HPDE6-E6E7 (cell line): Measurements from ENCODE around the gene CKAP5.

Experiments used
- DNase-seq: peaks from one replicate; pipeline ENCODE4 v3.0.0; 2011; ENCODE audit warnings: missing footprints; ENCODE audit errors: extremely low spot score

CKAP5 gene

DNA sequence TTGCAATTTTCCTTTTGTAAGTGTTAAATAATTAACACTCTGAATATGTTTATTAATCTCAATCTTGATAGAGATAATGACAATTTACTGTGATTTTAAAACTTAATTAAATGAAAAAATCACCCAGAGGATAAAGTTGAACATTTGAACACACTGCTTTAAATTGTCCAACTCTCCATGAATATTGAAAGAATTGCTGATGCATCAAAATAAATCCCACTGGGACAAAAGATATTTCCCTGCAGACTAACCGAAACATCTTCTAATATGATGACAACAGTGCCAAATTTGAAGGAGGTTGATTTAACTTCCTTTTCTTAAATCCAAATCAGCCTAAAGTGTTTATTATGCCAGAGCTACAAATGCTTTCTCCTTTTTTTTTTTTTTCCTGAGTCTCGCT, 79.4 kb downstream of the CKAP5 start:
- DNase-seq, result no peak

DNA sequence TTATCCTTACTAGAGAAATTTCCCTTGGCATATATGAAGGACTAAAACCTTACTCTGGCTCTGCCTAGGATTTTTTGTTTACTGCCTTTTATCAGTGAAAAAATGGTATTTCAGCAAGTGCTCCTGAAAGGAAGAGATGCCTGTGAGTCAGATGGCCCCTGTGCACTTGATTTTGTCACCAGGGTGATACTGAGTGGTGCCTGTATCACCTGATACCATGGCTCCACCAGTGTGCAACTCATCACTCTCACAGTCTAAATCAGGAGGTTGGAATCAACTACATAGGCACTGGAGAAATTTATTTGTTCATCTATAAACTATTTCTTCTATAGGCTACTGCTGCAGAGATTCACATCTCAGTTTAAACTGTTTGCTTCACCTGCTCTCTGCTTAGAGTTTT, 83.8 kb downstream of the CKAP5 start:
- no peak for DNase-seq

DNA sequence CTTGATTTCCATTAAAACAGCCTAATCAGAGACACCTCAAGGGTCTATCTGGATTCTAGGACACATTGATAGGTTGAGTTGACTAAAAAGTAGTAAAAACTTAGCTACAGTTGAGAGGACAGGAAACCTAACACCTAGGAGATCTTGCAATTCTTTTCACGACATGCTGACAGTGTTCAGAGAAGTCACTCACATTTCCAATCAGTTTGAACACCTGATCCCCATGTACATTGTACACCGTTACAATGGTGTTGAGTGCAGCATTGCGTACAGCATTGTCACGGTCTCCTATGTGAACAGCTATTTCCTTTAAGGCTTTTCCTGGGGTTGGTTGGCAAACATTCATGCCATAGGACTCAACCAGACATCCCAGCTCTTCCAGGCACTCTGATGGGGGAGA, 84.3 kb downstream of the CKAP5 start:
- no peak for DNase-seq

DNA sequence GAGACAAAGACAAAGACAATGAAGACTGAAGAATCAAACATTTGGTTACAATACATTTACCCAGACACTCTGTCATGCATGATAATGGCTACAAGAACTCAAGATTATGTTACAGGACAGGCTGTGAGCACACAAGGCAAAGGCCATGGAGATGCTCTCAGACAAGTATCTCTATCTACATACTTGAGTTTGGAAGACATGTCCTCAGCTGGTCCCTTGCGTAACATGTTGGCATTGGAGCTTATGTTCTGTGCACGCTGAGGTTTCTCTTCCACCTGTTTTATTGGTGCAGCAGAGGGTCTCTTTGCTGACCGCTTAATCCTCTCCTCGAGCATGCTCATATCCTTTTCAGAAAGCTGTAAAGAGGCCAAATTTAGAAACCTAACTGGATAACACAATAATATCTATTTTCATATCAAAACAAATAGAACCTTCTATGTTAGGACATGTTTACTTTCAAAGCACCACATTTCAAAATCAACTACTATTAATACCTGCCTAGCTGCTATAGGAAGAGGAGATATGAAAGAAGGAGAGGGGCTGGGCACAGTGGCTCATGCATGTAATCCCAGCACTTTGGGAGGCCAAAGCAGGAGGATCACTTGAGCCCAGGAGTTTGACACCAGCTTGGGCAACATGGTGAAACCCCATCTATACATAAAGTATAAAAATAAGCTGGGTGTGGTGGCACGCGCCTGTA, 85.5 kb downstream of the CKAP5 start:
- DNase-seq, result no peak

DNA sequence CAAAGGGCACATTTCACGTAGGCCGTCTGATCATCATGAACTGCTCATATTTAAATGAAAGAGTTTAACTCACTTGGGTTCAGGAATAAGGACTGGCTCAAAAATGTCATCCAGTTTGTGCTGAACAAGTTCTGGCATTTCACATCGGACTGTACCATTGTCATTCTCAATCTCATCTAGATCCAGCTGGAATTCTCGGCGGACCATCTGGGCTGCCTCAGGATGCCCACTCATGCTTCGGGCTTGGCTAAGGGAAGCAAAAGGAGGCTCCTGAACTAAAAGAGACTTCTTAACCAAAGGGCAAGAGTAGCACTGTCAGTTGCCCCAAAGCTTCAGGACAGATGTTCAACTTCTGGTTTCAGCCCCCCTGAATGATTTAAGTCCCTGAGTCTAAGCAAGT, 86.9 kb downstream of the CKAP5 start:
- DNase-seq, result no peak

DNA sequence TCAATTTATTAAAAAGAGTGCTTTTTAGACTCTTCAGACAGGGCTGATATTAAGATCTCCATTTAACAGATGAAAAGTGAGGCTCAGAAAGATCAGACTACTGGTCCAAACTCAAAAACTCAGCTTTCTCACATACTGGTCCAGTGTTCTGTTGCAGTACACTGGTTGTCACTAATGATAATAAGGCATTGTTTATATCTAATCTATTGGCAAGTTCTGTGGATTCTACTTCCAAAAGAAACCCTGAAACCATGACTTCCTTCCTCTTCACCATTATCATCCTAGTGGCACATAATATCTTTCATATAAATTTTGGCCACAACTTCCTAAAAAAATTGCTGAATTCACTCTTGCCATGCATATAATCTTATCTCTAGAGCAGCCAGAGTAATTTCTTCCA, 90.1 kb downstream of the CKAP5 start:
- DNase-seq, result no peak

DNA sequence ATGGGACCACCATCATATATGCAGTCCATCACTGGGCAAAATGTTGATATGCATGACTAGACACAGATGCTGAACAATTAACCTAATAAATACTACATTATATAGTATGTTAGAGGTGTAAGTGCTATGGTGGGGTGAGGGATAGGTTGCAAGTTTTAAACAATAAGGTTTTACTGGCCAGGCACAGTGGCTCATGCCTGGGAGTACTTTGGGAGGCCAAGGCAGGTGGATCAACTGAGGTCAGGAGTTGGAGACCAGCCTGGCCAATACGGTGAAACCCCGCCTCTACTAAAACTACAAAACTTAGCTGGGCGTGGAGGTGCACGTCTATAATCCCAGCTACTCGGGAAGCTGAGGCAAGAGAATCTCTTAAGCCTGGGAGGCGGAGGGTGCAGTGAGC, 98.9 kb downstream of the CKAP5 start:
- no peak for DNase-seq

DNA sequence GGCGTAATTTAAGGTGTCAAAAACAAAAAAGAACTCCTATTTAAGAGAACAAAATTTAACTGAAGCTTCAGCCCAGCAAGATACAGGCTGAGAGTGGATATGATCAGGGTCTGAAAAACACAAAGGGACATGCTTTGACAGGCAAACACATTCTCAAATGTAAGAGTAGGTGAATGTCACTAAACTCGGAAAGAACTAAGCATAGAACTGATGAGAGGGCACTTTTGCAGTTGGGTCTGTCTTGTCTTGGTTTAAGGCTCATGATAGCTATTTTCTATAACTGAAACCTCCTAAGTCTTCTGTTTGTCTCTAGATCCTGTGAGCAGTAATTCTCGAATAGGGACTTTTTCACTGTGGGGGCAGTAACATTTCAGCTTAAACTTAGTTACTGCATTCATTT, 100.1 kb downstream of the CKAP5 start:
- DNase-seq, result no peak

DNA sequence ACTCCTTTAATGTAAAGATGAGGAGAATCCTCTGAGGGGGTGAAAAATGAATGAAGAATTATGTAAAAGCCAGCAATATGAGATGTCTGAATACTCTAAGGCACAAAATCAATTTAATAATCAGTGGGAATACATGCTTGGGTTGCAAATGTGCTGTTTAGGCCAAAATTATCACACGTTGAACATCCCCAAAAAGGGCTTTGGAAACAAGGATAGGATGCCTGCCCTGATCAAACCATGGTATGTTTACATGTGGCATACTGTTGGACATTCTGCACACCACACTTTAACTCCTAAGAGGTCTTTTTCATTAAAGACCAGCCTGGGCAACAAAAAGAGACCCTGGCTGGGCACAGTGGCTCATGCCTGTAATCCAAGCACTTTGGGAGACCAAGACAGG, 100.8 kb downstream of the CKAP5 start:
- DNase-seq, result no peak

DNA sequence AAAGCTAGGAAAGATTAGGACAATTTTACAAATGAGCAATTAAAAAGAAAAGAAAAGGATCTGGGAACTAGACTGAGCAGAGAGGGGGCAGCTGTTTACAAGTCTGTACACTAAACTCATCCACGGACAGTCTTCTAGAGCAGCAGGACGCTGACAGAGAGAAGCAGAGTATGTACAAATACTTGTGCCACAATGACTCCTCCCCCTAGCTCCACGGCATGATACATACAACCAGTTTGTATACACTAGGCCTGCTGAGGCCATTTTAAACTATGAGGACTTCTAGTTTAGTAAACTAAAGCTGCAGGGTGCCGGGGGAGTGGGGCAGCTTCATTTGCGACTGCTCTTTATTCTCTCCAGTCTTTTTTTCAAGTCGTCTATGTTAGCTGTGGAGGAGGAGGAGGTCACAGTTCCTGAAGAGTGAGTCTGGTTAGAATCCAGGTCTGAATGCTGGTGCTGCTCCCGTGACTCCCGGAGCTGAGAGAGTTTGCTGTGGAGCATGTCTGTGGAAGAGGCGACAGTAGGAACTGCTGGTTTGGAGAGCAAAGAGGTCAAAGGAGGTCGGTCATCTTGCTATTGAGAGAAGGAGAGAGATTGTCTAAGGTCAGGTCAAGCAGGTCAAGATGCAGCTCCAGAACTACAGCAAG, 102.3 kb downstream of the CKAP5 start:
- DNase-seq, result no peak

DNA sequence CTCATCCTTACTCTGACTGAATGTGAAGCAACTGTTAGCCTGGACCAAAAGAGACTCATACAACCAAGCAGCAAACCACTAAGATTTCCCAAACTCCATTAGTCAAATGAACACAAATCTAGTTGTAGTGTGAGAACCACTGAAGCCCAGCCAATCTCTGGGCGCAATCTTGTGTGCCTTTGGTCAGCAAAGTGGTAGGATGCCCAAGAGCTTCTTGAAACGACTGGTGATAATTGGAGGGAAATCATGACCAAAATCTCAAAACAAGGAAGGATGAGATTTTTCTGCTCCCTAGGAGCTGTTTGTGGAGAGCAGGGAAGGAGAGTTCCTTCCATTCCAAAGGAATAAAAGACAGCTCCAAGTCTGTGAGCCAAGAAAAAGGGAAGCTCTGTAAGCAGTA, 103.0 kb downstream of the CKAP5 start:
- DNase-seq, result no peak

DNA sequence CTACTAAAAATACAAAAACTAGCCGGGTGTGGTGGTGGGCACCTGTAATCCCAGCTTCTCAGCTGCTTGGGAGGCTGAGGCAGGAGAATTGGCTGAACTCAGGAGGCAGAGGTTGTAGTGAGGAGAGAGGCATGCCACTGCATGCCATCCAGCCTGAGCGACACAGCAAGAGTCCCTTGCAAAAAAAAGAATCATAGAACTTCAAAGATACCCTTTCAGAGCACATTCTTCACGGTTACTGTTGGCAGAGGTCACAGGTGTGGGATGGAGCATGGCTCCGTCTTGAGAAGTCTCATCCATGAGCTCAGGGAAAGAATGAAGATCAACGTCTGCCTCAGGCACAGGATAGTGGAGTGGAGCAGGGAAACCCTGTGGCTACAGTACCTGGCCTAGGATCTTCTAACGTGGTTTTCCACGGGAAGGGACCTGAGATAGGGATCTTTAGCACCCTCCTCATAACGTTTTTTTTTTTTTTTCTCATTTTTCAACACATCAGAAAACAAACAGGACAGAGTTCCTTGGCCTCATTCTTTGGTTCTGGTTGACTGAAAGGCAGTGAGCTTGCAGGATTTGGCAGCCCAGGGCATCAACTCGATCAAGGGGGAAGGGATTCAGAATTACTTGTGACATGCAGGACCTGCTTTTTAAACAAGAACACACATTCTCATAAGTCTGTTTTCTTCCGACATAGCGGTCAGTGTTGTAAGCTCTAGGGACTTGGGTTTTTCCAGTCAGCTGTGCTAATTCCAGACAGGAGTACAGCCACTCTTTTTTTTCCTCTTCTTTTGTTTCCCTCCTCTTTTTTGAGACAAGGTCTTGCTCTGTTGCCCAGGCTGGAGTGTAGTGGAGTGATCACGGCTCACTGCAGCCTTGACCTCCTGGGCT, 104.2 kb downstream of the CKAP5 start:
- DNase-seq, result no peak

DNA sequence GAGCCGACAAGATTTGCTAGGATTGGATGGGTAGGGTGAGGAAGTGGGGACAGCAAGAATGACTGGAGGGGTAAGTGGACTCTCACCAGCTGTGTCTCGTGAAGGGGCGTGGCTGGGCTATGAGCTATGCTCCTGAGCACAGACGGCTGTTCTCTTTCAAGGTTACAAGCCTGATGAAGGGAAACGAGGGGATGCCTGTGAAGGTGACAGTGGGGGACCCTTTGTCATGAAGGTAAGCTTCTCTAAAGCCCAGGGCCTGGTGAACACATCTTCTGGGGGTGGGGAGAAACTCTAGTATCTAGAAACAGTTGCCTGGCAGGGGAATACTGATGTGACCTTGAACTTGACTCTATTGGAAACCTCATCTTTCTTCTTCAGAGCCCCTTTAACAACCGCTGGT, 107.2 kb downstream of the CKAP5 start:
- DNase-seq, result no peak

DNA sequence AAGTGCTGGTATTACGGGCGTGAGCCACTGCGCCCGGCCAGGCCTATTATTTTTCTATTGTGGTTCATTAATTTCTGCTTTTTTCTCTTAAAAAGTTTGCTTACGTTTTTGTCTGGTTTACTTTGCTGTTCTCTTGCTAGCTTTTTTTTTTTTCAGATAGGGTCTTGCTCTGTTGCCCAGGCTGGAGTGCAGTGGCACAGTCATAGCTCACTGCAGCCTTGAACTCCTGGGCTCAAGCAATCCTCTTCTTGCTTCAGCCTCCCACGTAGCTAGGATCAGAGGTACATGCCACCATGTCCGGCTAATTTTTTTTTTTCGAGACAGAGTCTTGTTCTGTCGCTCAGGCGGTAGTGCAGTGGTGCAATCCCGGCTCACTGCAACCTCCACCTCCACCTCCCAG, 108.4 kb downstream of the CKAP5 start:
- DNase-seq, result no peak

DNA sequence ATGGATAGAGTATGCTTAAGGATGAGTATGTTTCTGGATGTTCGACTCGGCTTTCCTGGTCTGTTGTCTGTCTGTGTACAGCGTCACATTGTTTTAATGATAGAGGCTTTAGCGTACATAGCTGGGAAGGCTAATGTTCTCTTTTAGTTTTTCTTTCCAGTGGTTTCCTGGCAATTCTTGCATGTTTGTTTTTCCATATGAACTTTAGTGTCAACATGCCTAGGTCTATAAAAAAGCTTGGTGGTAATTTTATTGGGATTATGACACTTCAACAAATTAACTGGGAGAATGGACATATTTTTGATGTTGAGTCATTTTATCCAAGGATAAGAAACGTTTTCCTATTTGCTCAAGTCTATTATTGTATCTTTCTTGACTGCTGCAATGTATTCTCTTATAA, 109.5 kb downstream of the CKAP5 start:
- DNase-seq, result no peak

DNA sequence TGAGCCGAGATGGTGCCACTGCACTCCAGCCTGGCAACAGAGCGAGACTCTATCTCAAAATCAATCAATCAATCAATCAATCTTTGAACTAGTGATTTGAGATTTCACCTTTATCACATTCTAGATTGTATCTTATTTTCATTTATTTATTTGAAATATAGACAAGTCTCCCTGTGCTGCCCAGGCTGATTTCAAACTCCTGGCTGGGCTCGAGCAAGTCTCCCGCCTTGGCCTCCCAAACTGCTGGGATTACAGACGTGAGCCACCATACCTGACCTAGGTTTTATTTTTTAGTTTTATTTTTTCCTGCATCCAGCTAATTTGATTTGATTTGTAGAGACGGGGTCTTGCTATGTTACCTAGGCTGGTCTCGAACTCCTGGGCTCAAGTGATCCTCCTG, 109.9 kb downstream of the CKAP5 start:
- DNase-seq, result no peak

DNA sequence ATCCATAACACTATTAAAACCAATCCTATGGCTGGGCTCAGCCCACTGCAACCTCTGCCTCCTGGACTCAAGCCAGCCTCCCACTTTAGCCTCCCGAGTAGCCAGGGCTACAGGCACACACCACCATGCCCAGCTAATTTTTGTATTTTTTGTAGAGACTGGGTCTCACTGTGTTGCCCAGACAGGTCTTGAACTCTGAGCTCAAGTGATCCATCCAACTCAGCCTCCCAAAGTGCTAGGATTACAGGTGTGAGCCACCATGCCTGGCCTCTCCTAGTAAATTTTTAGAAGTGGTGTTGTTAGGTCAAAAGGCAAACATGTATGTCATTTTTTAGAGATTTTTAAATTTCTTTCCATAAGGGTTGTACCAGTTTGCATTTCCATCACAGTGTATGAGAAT, 112.8 kb downstream of the CKAP5 start:
- DNase-seq, result no peak

DNA sequence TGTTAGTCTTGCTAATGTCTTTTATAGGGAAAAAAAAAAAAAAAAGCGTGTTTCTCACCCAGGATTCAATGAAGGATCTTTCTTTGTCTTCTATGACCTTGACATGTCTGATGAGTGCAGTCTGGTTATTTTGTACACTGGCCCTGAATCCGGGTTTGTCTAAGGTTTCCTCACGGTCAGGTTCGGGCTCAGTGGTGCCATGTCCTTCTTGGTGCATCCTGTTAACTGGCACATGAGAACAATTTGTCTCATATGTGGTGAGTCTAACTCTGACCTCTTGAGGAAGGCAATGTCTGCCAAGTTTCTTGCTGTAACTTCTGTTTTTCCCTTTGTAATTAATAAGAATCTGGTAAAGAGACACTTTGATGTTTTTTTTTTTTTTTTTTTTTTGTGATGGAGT, 114.5 kb downstream of the CKAP5 start:
- no peak for DNase-seq

DNA sequence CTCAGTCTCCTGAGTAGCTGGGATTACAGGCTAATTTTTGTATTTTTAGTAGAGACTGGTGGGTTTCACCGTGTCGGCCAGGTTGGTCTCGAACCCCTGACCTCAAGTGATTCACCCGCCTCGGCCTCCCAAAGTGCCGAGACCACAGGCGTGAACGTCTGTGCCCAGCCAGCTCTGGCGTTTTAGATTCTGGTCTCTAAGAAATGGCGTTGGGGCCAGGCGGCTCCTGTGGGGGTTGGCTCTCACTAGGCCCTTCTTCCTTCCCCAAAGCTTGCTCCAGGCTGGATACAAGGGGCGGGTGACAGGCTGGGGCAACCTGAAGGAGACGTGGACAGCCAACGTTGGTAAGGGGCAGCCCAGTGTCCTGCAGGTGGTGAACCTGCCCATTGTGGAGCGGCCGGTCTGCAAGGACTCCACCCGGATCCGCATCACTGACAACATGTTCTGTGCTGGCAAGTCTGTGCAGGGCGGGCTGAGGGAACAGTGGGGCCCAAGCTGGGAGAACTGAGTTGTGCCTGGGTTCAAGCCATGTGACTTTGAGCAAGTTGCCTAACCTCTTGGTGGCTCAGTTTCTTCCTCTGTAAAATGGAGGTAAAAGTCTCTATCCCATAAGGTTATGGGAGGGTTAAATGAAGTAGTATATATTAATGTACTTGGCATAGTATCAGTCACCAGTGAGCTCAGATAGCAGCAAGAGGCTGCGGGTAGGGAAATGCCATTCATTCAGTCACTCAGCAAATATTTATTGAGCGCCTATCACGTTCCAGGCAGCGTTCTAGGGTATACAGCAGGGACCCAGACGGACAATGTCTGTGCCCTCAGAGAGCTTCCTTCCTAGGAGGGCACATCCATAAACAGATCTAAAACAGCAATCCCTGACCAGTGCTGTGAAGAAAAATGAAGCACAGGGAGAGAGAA, 116.7 kb downstream of the CKAP5 start:
- DNase-seq, result no peak

DNA sequence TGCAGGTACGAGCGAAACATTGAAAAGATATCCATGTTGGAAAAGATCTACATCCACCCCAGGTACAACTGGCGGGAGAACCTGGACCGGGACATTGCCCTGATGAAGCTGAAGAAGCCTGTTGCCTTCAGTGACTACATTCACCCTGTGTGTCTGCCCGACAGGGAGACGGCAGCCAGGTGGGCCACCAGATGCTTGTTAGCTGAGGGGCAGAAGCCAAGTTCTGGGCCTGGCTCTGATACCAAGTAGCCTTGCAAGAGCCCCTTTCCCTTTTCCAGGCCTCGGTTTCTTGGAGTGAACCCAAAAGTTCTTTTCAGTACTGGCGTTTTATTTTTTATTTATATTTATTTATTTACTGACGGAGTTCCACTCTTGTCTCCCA, 117.4 kb downstream of the CKAP5 start:
- DNase-seq, result no peak

DNA sequence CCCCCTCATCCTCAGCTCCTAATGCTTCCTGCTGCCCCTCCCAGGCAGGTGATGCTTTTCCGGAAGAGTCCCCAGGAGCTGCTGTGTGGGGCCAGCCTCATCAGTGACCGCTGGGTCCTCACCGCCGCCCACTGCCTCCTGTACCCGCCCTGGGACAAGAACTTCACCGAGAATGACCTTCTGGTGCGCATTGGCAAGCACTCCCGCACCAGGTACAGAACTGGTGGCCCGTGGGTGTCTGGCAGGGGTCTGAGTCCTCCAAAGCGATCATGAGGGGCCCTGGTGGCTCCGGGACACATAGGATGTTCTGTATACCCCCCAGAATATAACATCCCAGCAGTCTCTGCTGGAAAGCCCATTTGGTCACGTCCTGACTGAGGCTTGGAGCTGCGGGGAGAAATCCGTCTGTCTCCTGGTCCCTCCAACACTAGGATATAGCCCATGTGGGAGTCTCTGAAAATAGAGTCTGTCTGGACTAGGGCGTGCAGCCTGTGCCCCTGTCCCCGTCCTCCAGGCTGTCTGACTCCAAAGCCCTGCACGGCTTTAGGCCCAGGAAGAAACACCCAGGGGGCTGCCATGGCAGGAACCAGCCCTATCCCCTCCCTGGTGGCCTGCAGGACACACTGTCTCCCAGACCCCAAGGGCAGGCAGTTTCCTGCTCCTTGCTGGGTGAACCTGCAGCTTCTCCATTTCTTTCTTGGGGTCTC, 118.0 kb downstream of the CKAP5 start:
- no peak for DNase-seq
